PC-9 (cell line): ENCODE data around the gene CHRM3. TPM values are rescaled to one million over a fixed set of nuclear protein-coding genes. Genes with fewer than 3 reads are reported as not detected.

Source experiments
- BruUV-seq: library from RNA; stranded (reverse); fragments of 400-500 nt; replicated peaks from 2 replicates; lab custom pipeline; 2021; lab: Mats Ljungman, UMichigan
- CTCF ChIA-PET: fragments of 300-600 bp; sonication (Branson Sonifier 250); formaldehyde crosslinking; loops from one replicate; lab custom pipeline; 2022; ENCODE audit warnings: antibody characterized with exemption; lab: Charles Lee
- POLR2A ChIA-PET: fragments of 300-600 bp; sonication (Branson Sonifier 250); formaldehyde crosslinking; loops from one replicate; lab custom pipeline; 2022; ENCODE audit warnings: antibody characterized with exemption; ENCODE audit not compliant: unreplicated experiment; lab: Charles Lee
- DNase-seq, 2 experiments: peaks; one replicate each; pipeline versions ENCODE4 v3.0.0 to v3.0.0-alpha.2; 2015 to 2022; ENCODE audit warnings: mixed read lengths in 1 of 2
- H2AFZ ChIP-seq: fragments of 200-600 bp; sonication (generic); 2 replicates; pipeline ENCODE4 v1.8.1; 2017; ENCODE audit warnings: antibody characterized with exemption
- H3F3A ChIP-seq: fragments of 200-600 bp; sonication (generic); 2 replicates; pipeline ENCODE4 v1.8.1; 2017; ENCODE audit warnings: antibody characterized with exemption, mild to moderate bottlenecking, low read depth; ENCODE audit not compliant: insufficient read depth
- H3K27ac ChIP-seq: fragments of 200-600 bp; sonication (generic); 2 replicates; pipeline ENCODE4 v1.6.1; 2016; ENCODE audit warnings: mixed run types
- H3K27me3 ChIP-seq: fragments of 200-600 bp; sonication (generic); 2 replicates; pipeline ENCODE4 v1.6.1; 2016; ENCODE audit warnings: low read depth, mixed run types; ENCODE audit not compliant: insufficient read depth
- H3K36me3 ChIP-seq: fragments of 200-600 bp; sonication (generic); 2 replicates; pipeline ENCODE4 v1.6.1; 2016; ENCODE audit warnings: low read depth, mixed run types
- H3K4me1 ChIP-seq: fragments of 200-600 bp; sonication (generic); replicated peaks from 2 replicates; pipeline ENCODE4 v1.6.1; 2016; ENCODE audit warnings: mixed run types; ENCODE audit not compliant: insufficient read depth
- H3K4me2 ChIP-seq: fragments of 200-600 bp; sonication (generic); 2 replicates; pipeline ENCODE4 v1.6.1; 2017; ENCODE audit warnings: mixed run types
- H3K4me3 ChIP-seq: fragments of 200-600 bp; sonication (generic); 2 replicates; pipeline ENCODE4 v1.6.1; 2016; ENCODE audit warnings: mixed run types
- H3K79me2 ChIP-seq: fragments of 200-600 bp; sonication (generic); 2 replicates; pipeline ENCODE4 v1.6.1; 2017; ENCODE audit warnings: low read depth, mixed run types
- H3K9me2 ChIP-seq: fragments of 200-600 bp; sonication (generic); 2 replicates; pipeline ENCODE4 v1.8.1; 2017; ENCODE audit warnings: mild to moderate bottlenecking; ENCODE audit not compliant: insufficient read depth
- H3K9me3 ChIP-seq: fragments of 200-600 bp; sonication (generic); 2 replicates; pipeline ENCODE4 v1.8.1; 2016; ENCODE audit warnings: low read depth; ENCODE audit not compliant: insufficient read depth
- H4K20me1 ChIP-seq: fragments of 200-600 bp; sonication (generic); 2 replicates; pipeline ENCODE4 v1.8.1; 2017; ENCODE audit not compliant: insufficient read depth
- EZH2 ChIP-seq: fragments of 200-600 bp; sonication (generic); IDR thresholded peaks from 2 replicates; pipeline ENCODE4 v1.8.0; 2017; ENCODE audit warnings: antibody characterized with exemption, low read depth
- intact Hi-C: fragments of 100-400 bp; cut with micrococcal nuclease; formaldehyde crosslinking; loops from one replicate; pipeline ENCODE4 v1.10.0; 2022; ENCODE audit not compliant: unreplicated experiment
- total RNA-seq: library from RNA; stranded (reverse); gene quantifications from 2 replicates; pipeline ENCODE4 v1.2.3, GENCODE V29; 2021
- TF ChIP-seq, protein P1 (sequence below): fragments of 200-600 bp; sonication (generic); conservative IDR thresholded peaks from 2 replicates; pipeline ENCODE4 v1.6.1; 2017; ENCODE audit warnings: mixed run types, antibody characterized with exemption, mild to moderate bottlenecking, moderate library complexity

Gene CHRM3
- total RNA-seq, 1 experiment from 2014 or later, result 6.1 TPM

- H3K27me3 ChIP-seq, result peaks cover 2% of the 10 kb centered on the region; the same call in 1 of the 2 replicates
Measured at GRCh38 chr1:239392271-239392670, 5.9 kb downstream of the CHRM3 start.

DNA sequence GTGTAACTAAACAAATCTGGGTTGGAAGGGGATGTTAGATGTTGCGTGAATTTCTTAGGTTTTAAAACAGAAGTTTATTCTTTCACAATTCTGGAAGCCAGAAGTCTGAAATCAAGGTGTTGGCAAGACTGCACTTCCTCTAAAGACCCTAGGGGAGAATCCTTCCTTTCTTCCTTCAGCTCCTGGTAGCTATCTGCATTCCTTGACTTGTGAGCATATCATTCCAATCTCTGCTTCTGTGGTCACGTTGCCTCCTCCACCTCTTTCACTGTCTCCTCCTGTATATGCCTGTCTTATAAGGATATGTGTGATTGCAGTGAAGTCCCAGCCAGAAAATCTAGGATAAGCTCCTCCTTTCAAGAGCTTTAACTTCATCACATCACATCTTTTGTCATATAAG is 7.7 kb downstream of the CHRM3 start:
- CTCF ChIA-PET, result no interaction called here
- no peak for TF ChIP-seq EZH2
- TF ChIP-seq, protein P1, sequence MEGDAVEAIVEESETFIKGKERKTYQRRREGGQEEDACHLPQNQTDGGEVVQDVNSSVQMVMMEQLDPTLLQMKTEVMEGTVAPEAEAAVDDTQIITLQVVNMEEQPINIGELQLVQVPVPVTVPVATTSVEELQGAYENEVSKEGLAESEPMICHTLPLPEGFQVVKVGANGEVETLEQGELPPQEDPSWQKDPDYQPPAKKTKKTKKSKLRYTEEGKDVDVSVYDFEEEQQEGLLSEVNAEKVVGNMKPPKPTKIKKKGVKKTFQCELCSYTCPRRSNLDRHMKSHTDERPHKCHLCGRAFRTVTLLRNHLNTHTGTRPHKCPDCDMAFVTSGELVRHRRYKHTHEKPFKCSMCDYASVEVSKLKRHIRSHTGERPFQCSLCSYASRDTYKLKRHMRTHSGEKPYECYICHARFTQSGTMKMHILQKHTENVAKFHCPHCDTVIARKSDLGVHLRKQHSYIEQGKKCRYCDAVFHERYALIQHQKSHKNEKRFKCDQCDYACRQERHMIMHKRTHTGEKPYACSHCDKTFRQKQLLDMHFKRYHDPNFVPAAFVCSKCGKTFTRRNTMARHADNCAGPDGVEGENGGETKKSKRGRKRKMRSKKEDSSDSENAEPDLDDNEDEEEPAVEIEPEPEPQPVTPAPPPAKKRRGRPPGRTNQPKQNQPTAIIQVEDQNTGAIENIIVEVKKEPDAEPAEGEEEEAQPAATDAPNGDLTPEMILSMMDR, result no peak
- no peaks in the 10 kb centered on the region for H3K9me2 ChIP-seq
- intact Hi-C loops, result no loop called here
- peaks cover 2% of the 10 kb centered on the region; the same call in 1 of the 2 replicates for H3K27me3 ChIP-seq
- H4K20me1 ChIP-seq, result no peaks in the 10 kb centered on the region
- H3K27ac ChIP-seq, result no peak overlapping the region
- no peak overlapping the region for H3K4me3 ChIP-seq
- no peaks in the 10 kb centered on the region for H3K4me1 ChIP-seq
- no peaks in the 10 kb centered on the region for H3K9me3 ChIP-seq
- no peak for DNase-seq
- no TSS peak for BruUV-seq
- no peaks in the 10 kb centered on the region for H3F3A ChIP-seq
- POLR2A ChIA-PET, result no interaction called here
- no peaks in the 10 kb centered on the region for H3K36me3 ChIP-seq
- H2AFZ ChIP-seq, result no peak overlapping the region
- no peak overlapping the region for H3K4me2 ChIP-seq
- H3K79me2 ChIP-seq, result no peaks in the 10 kb centered on the region

More at GRCh38 chr1:239392271-239392670, 5.9 kb downstream of the CHRM3 start:
- BruUV-seq, result no TSS peak
- H3K4me1 ChIP-seq, result no peaks in the 10 kb centered on the region
- no peaks in the 10 kb centered on the region for H4K20me1 ChIP-seq
- H3F3A ChIP-seq, result no peaks in the 10 kb centered on the region
- H3K9me2 ChIP-seq, result no peaks in the 10 kb centered on the region
- no peak overlapping the region for H3K4me3 ChIP-seq
- H3K9me3 ChIP-seq, result no peaks in the 10 kb centered on the region
- no peak for DNase-seq
- CTCF ChIA-PET, result no interaction called here
- POLR2A ChIA-PET, result no interaction called here
- intact Hi-C loops, result no loop called here
- TF ChIP-seq, protein P1, result no peak
- TF ChIP-seq EZH2, result no peak
- no peak overlapping the region for H2AFZ ChIP-seq
- H3K36me3 ChIP-seq, result no peaks in the 10 kb centered on the region
- H3K27ac ChIP-seq, result no peak overlapping the region
- H3K4me2 ChIP-seq, result no peak overlapping the region
- H3K79me2 ChIP-seq, result no peaks in the 10 kb centered on the region

- Histone ChIP-seq H4K20me1 (no peaks in the 10 kb centered on the region), H3K4me2 (no peak overlapping the region), H3F3A (no peaks in the 10 kb centered on the region), H3K9me2 (no peaks in the 10 kb centered on the region), H3K79me2 (no peaks in the 10 kb centered on the region), H3K27me3 (no peaks in the 10 kb centered on the region), H2AFZ (no peak overlapping the region), H3K27ac (no peak overlapping the region), H3K9me3 (no peaks in the 10 kb centered on the region), H3K4me3 (no peak overlapping the region), H3K36me3 (no peaks in the 10 kb centered on the region), H3K4me1 (no peaks in the 10 kb centered on the region)
- BruUV-seq, result no TSS peak
- DNase-seq, result no peak
- TF ChIP-seq, protein P1, result no peak
- no peak for TF ChIP-seq EZH2
- intact Hi-C loops, result no loop called here
- ChIA-PET CTCF (no interaction called here), POLR2A (no interaction called here)
Measured at GRCh38 chr1:239413916-239414315, 27.5 kb downstream of the CHRM3 start.
